ENCODE results near the gene DPM2.

DNA sequence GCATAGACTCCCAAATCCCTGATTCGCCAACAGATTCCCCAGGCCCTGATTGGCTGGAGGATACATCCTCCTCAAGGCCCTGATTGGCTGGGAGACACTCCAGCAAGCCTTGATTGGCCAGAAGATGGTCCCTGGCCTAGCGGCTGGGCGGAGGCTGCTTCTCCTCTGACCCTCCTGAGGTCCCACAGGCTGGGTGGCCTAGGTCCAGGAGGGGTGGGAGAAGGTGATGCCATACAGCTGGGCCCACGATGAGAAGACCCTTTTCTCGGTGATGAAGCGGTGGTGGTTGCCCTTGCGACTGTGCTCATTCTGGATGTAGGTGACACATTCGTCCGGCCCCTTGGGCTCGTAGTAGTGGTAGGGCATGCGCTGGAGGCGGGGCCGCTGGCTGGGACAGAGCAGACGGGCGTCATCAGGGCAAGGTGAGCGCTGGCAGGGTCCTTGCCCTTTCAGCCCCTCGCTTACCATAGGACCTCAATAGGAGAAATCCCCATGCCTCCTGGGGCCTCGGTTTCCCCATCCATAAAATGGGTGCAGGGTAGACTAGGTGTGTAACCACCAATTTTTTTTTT lies 51.2 kb downstream of the DPM2 start:
- TF ChIP-seq, protein P1, sequence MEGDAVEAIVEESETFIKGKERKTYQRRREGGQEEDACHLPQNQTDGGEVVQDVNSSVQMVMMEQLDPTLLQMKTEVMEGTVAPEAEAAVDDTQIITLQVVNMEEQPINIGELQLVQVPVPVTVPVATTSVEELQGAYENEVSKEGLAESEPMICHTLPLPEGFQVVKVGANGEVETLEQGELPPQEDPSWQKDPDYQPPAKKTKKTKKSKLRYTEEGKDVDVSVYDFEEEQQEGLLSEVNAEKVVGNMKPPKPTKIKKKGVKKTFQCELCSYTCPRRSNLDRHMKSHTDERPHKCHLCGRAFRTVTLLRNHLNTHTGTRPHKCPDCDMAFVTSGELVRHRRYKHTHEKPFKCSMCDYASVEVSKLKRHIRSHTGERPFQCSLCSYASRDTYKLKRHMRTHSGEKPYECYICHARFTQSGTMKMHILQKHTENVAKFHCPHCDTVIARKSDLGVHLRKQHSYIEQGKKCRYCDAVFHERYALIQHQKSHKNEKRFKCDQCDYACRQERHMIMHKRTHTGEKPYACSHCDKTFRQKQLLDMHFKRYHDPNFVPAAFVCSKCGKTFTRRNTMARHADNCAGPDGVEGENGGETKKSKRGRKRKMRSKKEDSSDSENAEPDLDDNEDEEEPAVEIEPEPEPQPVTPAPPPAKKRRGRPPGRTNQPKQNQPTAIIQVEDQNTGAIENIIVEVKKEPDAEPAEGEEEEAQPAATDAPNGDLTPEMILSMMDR (IDR thresholded peaks at IDR 0.05; ENCODE audit: low read depth, low read length) = no peak
- no peak for TF ChIP-seq EZH2phosphoT487 (IDR thresholded peaks at IDR 0.05; ENCODE audit: low read depth)

Data from OCI-LY3 (cell line).